Coronary artery (tissue), 2 donors: ENCODE data around the gene FHIT.

Experiments used
- DNase-seq: peaks from one replicate; pipeline ENCODE4 v3.0.0-alpha.2; 2017; ENCODE audit warnings: low spot score
- H3K27ac ChIP-seq, 2 donors: fragments of 200-600 bp; sonication (generic); one replicate each; pipeline ENCODE4 v1.5.1; 2016 to 2019
- H3K4me3 ChIP-seq: fragments of 200-600 bp; sonication (generic); 2 replicates; pipeline ENCODE4 v1.5.1; 2016; ENCODE audit warnings: mild to moderate bottlenecking, moderate library complexity
- TF ChIP-seq, protein P1 (sequence below): fragments of 200-600 bp; sonication (generic); IDR thresholded peaks from one replicate; pipeline ENCODE4 v1.5.1; 2019; ENCODE audit warnings: antibody characterized with exemption

FHIT gene

GRCh38 chr3:60207905-60208304 is 1043.3 kb downstream of the FHIT start:
- no peak for DNase-seq
- Histone ChIP-seq H3K4me3 (no peak overlapping the region), H3K27ac (no peak overlapping the region)
- TF ChIP-seq, protein P1, sequence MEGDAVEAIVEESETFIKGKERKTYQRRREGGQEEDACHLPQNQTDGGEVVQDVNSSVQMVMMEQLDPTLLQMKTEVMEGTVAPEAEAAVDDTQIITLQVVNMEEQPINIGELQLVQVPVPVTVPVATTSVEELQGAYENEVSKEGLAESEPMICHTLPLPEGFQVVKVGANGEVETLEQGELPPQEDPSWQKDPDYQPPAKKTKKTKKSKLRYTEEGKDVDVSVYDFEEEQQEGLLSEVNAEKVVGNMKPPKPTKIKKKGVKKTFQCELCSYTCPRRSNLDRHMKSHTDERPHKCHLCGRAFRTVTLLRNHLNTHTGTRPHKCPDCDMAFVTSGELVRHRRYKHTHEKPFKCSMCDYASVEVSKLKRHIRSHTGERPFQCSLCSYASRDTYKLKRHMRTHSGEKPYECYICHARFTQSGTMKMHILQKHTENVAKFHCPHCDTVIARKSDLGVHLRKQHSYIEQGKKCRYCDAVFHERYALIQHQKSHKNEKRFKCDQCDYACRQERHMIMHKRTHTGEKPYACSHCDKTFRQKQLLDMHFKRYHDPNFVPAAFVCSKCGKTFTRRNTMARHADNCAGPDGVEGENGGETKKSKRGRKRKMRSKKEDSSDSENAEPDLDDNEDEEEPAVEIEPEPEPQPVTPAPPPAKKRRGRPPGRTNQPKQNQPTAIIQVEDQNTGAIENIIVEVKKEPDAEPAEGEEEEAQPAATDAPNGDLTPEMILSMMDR, result no peak

DNA sequence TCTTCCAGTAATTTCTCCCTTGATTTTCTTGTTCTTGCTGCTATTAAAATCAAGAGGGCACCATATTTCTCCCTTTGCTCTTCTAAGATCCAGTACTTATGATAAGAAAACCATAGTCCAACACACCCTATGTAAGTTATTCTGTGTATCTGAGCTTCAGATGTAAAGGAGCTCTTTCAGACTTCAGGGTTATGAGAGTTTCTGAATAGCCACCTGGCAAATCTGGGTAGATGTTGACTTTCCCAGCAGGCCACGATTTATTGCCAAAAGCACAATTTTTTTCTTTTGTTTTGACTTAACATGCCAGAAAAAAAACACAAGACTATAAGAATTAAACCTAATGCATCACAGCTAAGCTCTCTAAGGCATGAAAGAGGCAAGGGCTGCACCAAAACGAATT is 1045.0 kb downstream of the FHIT start:
- DNase-seq, result no peak
- TF ChIP-seq, protein P1, result no peak
- Histone ChIP-seq H3K27ac (no peak overlapping the region), H3K4me3 (no peak overlapping the region)

DNA sequence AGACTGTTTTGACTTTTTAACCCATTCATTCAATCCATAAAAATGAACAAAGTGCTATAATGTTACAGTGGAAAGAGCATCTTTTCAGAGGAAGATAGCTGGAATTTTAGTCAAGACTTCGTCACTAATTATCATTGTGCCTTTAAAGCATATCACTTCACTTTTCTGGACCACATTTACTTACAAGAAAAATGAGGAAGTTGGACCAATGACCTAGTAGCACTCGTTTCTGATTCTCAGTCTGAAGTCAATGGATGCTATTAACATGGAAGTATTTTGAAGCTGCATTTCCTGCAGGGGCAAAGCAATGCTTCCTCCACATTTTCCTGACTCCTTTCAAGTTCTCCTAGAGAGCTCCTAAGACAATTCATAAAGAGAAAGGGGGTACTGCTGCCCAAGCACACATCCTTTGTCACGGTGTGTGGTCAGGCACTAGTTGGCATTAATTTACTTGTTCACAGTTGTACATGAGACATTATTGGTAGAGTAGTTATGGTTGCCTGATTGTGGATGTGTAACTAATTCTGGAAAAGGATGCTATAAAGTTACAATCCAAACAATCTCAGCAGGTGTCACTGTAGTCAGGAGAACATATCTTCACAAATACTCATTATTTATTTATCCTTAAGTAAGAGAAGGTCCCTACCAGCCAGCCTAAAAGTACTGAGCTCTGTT is 1049.1 kb downstream of the FHIT start:
- H3K27ac ChIP-seq, result no peak overlapping the region
- no peak for DNase-seq
- H3K4me3 ChIP-seq, result no peak overlapping the region
- TF ChIP-seq, protein P1, result no peak

- no peak for DNase-seq
- no peak overlapping the region for H3K4me3 ChIP-seq
- no peak overlapping the region for H3K27ac ChIP-seq
- TF ChIP-seq, protein P1, result no peak
Measured at GRCh38 chr3:60199306-60199705, 1051.9 kb downstream of the FHIT start.

DNA sequence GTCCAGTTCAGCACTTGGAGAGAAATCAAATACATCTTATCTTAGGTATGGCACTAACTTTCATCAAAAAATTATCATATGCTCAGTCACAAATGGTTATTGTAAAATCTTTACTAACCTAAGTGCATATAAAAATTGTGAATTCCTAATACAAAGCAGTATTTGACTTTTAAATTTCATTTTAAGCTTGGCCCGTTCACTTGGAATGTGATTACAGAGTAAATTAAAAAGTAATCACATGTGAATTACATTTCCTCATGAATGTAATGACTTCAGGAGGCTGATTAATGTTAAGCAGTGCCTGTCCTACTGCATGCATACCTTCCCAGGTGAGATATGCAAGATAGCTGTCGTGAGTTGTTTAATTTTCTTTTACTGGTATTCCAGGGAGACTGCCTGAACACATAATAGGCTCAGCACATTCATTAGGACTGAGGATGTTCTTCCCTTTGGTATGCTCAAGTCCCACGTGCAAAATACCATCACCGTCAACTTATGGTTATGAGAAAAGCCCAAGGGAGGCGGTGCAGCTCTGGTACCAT is 1053.0 kb downstream of the FHIT start:
- Histone ChIP-seq H3K4me3 (no peak overlapping the region), H3K27ac (no peak overlapping the region)
- no peak for DNase-seq
- TF ChIP-seq, protein P1, result no peak

DNA sequence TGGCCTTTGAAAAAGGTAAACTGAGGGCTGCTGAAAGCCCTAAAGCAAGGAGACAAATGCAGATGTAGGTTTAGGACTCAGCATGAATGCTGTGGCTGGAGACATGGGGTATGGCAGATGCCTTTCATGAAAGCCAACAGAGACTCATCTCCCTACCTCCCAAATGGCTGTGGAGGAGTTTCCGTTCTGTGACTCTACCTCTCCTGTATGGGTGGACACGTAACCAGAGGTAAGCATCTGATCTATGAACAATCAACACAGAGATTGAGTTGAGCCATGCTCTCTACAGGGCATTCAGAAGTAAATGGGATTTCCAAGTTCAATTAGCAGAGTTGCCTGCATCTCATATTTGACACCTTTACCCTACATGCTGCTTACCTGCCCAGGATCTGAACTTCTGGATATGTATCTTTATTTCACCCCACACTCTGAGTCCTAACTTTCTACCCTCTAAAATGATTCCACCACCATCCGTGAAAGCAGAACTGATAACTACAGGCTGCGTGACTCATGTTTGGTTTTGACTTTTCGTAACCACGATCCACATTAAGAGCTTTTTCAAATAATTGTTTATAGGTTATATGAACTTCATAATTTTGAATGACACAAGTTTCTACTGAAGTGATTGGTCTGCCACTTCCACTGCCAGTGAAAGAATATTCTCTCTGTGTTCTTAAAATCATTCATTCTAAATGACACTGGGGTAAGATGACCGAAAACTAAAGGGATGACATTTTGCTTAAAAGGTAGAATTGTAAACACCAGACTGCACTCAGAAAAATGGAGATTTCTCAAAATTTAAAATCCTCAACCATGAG is 1058.7 kb downstream of the FHIT start:
- no peak for DNase-seq
- TF ChIP-seq, protein P1, result no peak
- Histone ChIP-seq H3K4me3 (no peak overlapping the region), H3K27ac (no peak overlapping the region)
